A549 (cell line): ENCODE results near the gene FAM193A. TPM values are rescaled to one million over a fixed set of nuclear protein-coding genes. Genes with fewer than 3 reads are reported as not detected.

Experiments
- ATAC-seq, 2 experiments: fragments of 200-7000 bp in 1 of 2; fragments of >200 bp in 1 of 2; cut with Nextera tagmentation in 1 of 2; cut with Tn5 transposase in 1 of 2; 3 replicates each; pipeline versions ENCODE4 v1.8.0 to v1.9.1; 2018 to 2020; ENCODE audit warnings: mild to moderate bottlenecking in 1 of 2, moderate library complexity in 1 of 2
- CTCF ChIA-PET: fragments of 300-600 bp; sonication (Branson Sonifier 250); formaldehyde crosslinking; extraction: SDS; loops from one replicate; lab custom pipeline; 2021; ENCODE audit warnings: antibody characterized with exemption, inconsistent platforms; lab: Yijun Ruan, JAX
- POLR2A ChIA-PET: fragments of 350-600 bp; formaldehyde crosslinking; extraction: SDS; loops from one replicate; lab custom pipeline; 2021; ENCODE audit warnings: antibody characterized with exemption, inconsistent platforms; lab: Yijun Ruan, JAX
- DNase-seq, 2 experiments: peaks; one replicate each; pipeline versions ENCODE4 v3.0.0 to v3.0.0-alpha.2; 2011 to 2016; ENCODE audit warnings: low read depth in 1 of 2, low spot score in 1 of 2
- FAIRE-seq: peaks from 2 replicates; lab custom pipeline; 2011; peaks lifted over from hg19 to GRCh38; lab: Jason Lieb, UNC
- H3K27ac ChIP-seq, 2 experiments: fragments of >200 bp; sonication (Bioruptor Twin); formaldehyde crosslinking; 3 replicates each; pipeline ENCODE4 v1.5.1; 2016 to 2017
- H3K4me1 ChIP-seq: fragments of >200 bp; sonication (Bioruptor Twin); formaldehyde crosslinking; 3 replicates; pipeline ENCODE4 v1.6.1; 2016
- H3K4me2 ChIP-seq: fragments of >200 bp; sonication (Bioruptor Twin); formaldehyde crosslinking; 3 replicates; pipeline ENCODE4 v1.6.1; 2016
- H3K4me3 ChIP-seq: fragments of >200 bp; sonication (Bioruptor Twin); formaldehyde crosslinking; 3 replicates; pipeline ENCODE4 v1.5.1; 2016
- H3K9me3 ChIP-seq: fragments of >200 bp; sonication (Bioruptor Twin); formaldehyde crosslinking; 3 replicates; pipeline ENCODE4 v1.6.1; 2016
- CBX8 ChIP-seq: fragments of 200-600 bp; sonication (generic); IDR thresholded peaks from 2 replicates; pipeline ENCODE4 v1.6.1; 2016
- CEBPB ChIP-seq, 2 experiments: fragments of >200 bp in 1 of 2; sonication (Bioruptor Twin) in 1 of 2; formaldehyde crosslinking in 1 of 2; IDR thresholded peaks; 2 replicates each; pipeline ENCODE4 v1.6.1; 2012 to 2016
- CHD4 ChIP-seq: fragments of 200-600 bp; sonication (generic); IDR thresholded peaks from 2 replicates; pipeline ENCODE4 v1.6.1; 2016; ENCODE audit warnings: antibody characterized with exemption, mild to moderate bottlenecking, borderline replicate concordance
- EHF ChIP-seq: fragments of 250-450 bp; sonication (Bioruptor Pico); IDR thresholded peaks from 2 replicates; pipeline ENCODE4 v1.5.0; 2020; ENCODE audit warnings: mild to moderate bottlenecking
- EP300 ChIP-seq, 2 experiments: fragments of >200 bp; sonication (Bioruptor Twin); formaldehyde crosslinking; IDR thresholded peaks; 2 replicates in 1 of 2; 3 replicates in 1 of 2; pipeline ENCODE4 v1.6.1; 2016 to 2017
- ESRRA ChIP-seq: fragments of 150-350 bp; IDR thresholded peaks from 2 replicates; pipeline ENCODE4 v1.6.1; 2014; ENCODE audit warnings: mild to moderate bottlenecking, low read length, borderline replicate concordance
- FOSB ChIP-seq: fragments of 250-450 bp; sonication (Bioruptor Pico); IDR thresholded peaks from 2 replicates; pipeline ENCODE4 v1.5.0; 2020; ENCODE audit warnings: mild to moderate bottlenecking, moderate library complexity
- FOSL2 ChIP-seq, 2 experiments: fragments of 450-650 bp in 1 of 2; fragments of >200 bp in 1 of 2; sonication (Bioruptor Twin) in 1 of 2; formaldehyde crosslinking; IDR thresholded peaks; 2 replicates each; pipeline versions ENCODE4 v1.5.0 to v1.6.1; 2016 to 2020; ENCODE audit warnings: mild to moderate bottlenecking in 1 of 2, moderate library complexity in 1 of 2
- FOXS1 ChIP-seq: fragments of 250-450 bp; sonication (Bioruptor Pico); IDR thresholded peaks from 2 replicates; pipeline ENCODE4 v1.5.0; 2020; ENCODE audit warnings: mild to moderate bottlenecking, moderate library complexity
- HEYL ChIP-seq: fragments of 250-450 bp; sonication (Bioruptor Pico); IDR thresholded peaks from 2 replicates; pipeline ENCODE4 v1.8.0; 2021; ENCODE audit warnings: mild to moderate bottlenecking, moderate library complexity
- HOXA7 ChIP-seq: fragments of 250-450 bp; sonication (Bioruptor Pico); IDR thresholded peaks from 2 replicates; pipeline ENCODE4 v1.5.0; 2020; ENCODE audit warnings: mild to moderate bottlenecking, moderate library complexity
- HOXB5 ChIP-seq: fragments of 250-450 bp; sonication (Bioruptor Pico); IDR thresholded peaks from 2 replicates; pipeline ENCODE4 v1.5.0; 2020; ENCODE audit warnings: mild to moderate bottlenecking, moderate library complexity
- MAFK ChIP-seq: fragments of 450-650 bp; IDR thresholded peaks from 2 replicates; pipeline ENCODE4 v1.6.1; 2014; ENCODE audit not compliant: partially characterized antibody
- NPAS2 ChIP-seq: fragments of 250-450 bp; sonication (Bioruptor Pico); IDR thresholded peaks from 2 replicates; pipeline ENCODE4 v1.8.0; 2022; ENCODE audit warnings: mild to moderate bottlenecking, moderate library complexity, borderline replicate concordance
- POLR2A ChIP-seq: IDR thresholded peaks from 2 replicates; pipeline ENCODE4 v1.6.1; 2012; ENCODE audit warnings: mild to moderate bottlenecking, low read length
- RAD21 ChIP-seq, 2 experiments: fragments of >200 bp in 1 of 2; sonication (Bioruptor Twin) in 1 of 2; formaldehyde crosslinking in 1 of 2; IDR thresholded peaks in 1 of 2; conservative IDR thresholded peaks in 1 of 2; 2 replicates in 1 of 2; 3 replicates in 1 of 2; pipeline ENCODE4 v1.6.1; 2012 to 2018; ENCODE audit warnings: inconsistent platforms in 1 of 2
- RARB ChIP-seq: fragments of 250-450 bp; sonication (Bioruptor Pico); IDR thresholded peaks from 2 replicates; pipeline ENCODE4 v1.8.0; 2021; ENCODE audit warnings: mild to moderate bottlenecking, moderate library complexity
- RCOR1 ChIP-seq: fragments of 150-350 bp; IDR thresholded peaks from 2 replicates; pipeline ENCODE4 v1.6.1; 2014; ENCODE audit warnings: antibody characterized with exemption, low read length, low read depth
- RFX5 ChIP-seq: fragments of 450-650 bp; IDR thresholded peaks from 2 replicates; pipeline ENCODE4 v1.7.1; 2014; ENCODE audit warnings: antibody characterized with exemption, mild to moderate bottlenecking, moderate library complexity
- SMC3 ChIP-seq: fragments of >200 bp; sonication (Bioruptor Twin); formaldehyde crosslinking; IDR thresholded peaks from 3 replicates; pipeline ENCODE4 v1.6.1; 2018; ENCODE audit warnings: inconsistent platforms
- TFCP2L1 ChIP-seq: fragments of 250-450 bp; sonication (Bioruptor Pico); IDR thresholded peaks from 2 replicates; pipeline ENCODE4 v1.5.0; 2021; ENCODE audit warnings: mild to moderate bottlenecking
- TP53 ChIP-seq: fragments of 250-450 bp; sonication (Bioruptor Pico); IDR thresholded peaks from 2 replicates; pipeline ENCODE4 v1.5.0; 2021; ENCODE audit warnings: mild to moderate bottlenecking, moderate library complexity
- WGBS: methylation state at CpG from one replicate; pipeline ENCODE4 v1.1.6; 2017; ENCODE audit errors: missing lambda C conversion rate; 5-methylcytosine and 5-hydroxymethylcytosine counted together
- polyA plus RNA-seq, 4 experiments: library from polyadenylated mRNA; depleted of rRNA in 3 of 4; stranded (reverse); fragments of >200 nt; fragmentation: RNase III in 1 of 4; extraction: RNeasy Plus Mini Kit Qiagen cat#74134 plus additional on column Dnase treatment in 1 of 4; gene quantifications; 2 replicates in 3 of 4; 3 replicates in 1 of 4; pipeline ENCODE4 v1.2.3, GENCODE V29; 2011 to 2017
- TF ChIP-seq, protein P1 (sequence below): fragments of >200 bp; sonication (Bioruptor Twin); formaldehyde crosslinking; IDR thresholded peaks from 2 replicates; pipeline ENCODE4 v1.6.1; 2016
- TF ChIP-seq, protein P2 (sequence below): fragments of >200 bp; sonication (Bioruptor Twin); formaldehyde crosslinking; IDR thresholded peaks from 3 replicates; pipeline ENCODE4 v1.6.1; 2016
- TF ChIP-seq, protein P3 (sequence below): IDR thresholded peaks from 2 replicates; pipeline ENCODE4 v1.6.1; 2012
- TF ChIP-seq, protein P4 (sequence below): fragments of 450-650 bp; IDR thresholded peaks from 2 replicates; pipeline ENCODE4 v1.6.1; 2014; ENCODE audit warnings: antibody characterized with exemption

The FAM193A gene
- polyA plus RNA-seq, 2 of the 4 experiments (the other 2 are of a cell fraction) = 4.5 to 6.7 TPM

DNA sequence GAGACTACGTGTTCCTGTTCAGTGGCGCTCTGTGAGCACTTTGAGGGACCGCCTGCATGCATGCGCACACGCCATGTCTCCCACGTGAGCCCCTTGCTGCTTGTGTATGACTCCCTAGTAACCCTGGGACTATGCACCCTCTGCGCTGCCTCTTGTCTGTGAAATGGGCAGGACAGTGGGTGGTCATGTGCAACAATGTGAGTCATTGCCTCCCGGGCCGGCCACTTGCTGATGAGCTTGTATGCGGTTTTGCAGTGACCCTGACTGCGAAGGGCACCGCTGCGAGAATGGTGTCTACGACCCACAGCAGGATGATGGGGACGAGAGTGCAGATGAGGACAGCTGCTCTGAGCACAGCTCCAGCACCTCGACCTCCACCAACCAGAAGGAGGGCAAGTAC is 158.2 kb downstream of the FAM193A start:
- WGBS = 86% methylated on average over 16 of the region's 16 CpGs
- no peak for FAIRE-seq
- H3K4me2 ChIP-seq = no peak overlapping the region
- TF ChIP-seq CHD4 (no peak), ESRRA (no peak), RFX5 (no peak), EHF (CRISPR knock-in tag) (no peak), FOSB (no peak), TFCP2L1 (CRISPR knock-in tag) (no peak), RAD21 (conservative IDR thresholded peaks at IDR 0.05 in 1 of 2, IDR thresholded peaks at IDR 0.05 in 1 of 2) (no peak), FOXS1 (no peak), NPAS2 (CRISPR knock-in tag) (no peak), HOXA7 (no peak)
- TF ChIP-seq, all 56 proteins: peak for 0
- ChIA-PET CTCF (no interaction called here), POLR2A (no interaction called here)
- H3K9me3 ChIP-seq = no peaks in the 10 kb centered on the region
- ATAC-seq (no peak), DNase-seq (no peak)
- no peak overlapping the region for H3K27ac ChIP-seq
- H3K4me1 ChIP-seq = no peaks in the 10 kb centered on the region
- H3K4me3 ChIP-seq = no peak overlapping the region

DNA sequence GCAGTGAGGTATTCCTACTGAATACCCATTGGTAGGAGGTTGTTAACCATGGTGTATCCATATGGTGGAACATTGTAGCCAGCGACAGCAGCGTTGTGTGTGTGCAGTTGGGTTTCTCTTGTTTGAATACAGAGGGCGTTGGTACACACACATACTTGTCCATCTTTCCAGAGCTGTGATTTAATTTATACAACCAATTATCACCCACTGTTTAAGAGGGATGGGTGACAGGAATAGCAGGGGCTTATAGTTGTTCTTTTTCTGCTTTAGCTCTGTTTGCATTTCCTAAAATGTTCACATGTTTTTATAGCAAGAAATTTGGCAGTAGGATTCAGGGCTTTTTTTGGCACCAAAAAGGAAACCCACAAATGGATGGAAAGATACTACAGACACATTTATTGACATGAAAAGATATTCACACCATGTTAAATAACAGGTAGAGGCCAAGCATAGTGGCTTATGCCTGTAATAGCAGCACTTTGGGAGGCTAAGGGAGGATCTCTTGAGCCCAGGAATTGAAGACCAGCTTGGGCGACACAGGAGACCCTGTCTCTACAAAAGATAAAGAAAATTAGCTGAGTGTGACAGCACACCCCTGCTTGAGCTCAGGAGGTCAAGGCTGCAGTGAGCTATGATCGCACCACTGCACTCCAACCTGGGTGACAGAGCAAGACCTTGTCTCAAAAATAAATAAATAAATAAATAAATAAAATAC is 159.1 kb downstream of the FAM193A start:
- TF ChIP-seq TFCP2L1 (CRISPR knock-in tag) (no peak), EP300 (IDR thresholded peaks at IDR 0.05) (no peak), CHD4 (no peak), HEYL (CRISPR knock-in tag) (no peak)
- TF ChIP-seq, protein P1, sequence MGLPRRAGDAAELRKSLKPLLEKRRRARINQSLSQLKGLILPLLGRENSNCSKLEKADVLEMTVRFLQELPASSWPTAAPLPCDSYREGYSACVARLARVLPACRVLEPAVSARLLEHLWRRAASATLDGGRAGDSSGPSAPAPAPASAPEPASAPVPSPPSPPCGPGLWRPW = no peak
- TF ChIP-seq, all 56 proteins: peak for 0
- WGBS = 91% methylated on average over 5 of the region's 5 CpGs
- no peaks in the 10 kb centered on the region for H3K9me3 ChIP-seq
- ChIA-PET POLR2A (no interaction called here), CTCF (no interaction called here)
- H3K27ac ChIP-seq = no peak overlapping the region
- no peak for DNase-seq
- no peak overlapping the region for H3K4me3 ChIP-seq
- FAIRE-seq = no peak
- no peaks in the 10 kb centered on the region for H3K4me1 ChIP-seq
- ATAC-seq = no peak
- H3K4me2 ChIP-seq = no peak overlapping the region

DNA sequence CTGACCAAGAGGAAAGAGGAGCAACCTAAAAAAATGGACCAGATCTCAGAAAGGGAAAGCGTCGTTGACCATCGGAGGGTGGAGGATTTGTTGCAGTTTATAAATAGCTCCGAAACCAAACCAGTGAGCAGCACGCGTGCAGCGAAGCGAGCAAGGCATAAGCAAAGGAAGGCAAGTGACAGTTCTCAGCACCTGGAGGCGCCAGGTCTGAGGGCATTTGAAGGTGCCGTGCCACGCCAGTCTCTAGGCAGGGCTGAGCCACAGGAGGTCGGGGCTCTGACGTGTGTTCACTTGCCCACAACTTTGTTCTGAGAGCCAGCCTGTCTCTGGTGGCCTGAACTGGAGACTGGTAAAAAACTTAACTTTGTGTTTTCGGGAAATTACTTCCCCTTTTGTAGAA is 160.0 kb downstream of the FAM193A start:
- DNase-seq (no peak), ATAC-seq (no peak), FAIRE-seq (no peak)
- ChIA-PET CTCF (no interaction called here), POLR2A (no interaction called here)
- WGBS = 95% methylated on average over 14 of the region's 14 CpGs
- TF ChIP-seq RCOR1 (no peak), CBX8 (no peak), RARB (CRISPR knock-in tag) (no peak), EP300 (IDR thresholded peaks at IDR 0.05) (no peak), CHD4 (no peak), ESRRA (no peak), HOXB5 (CRISPR knock-in tag) (no peak), RAD21 (conservative IDR thresholded peaks at IDR 0.05 in 1 of 2, IDR thresholded peaks at IDR 0.05 in 1 of 2) (no peak), POLR2A (no peak), MAFK (no peak), FOSL2 (IDR thresholded peaks at IDR 0.05) (no peak), FOSL2 (CRISPR knock-in tag; IDR thresholded peaks at IDR 0.05) (no peak), HOXA7 (no peak), CEBPB (IDR thresholded peaks at IDR 0.05) (no peak), TP53 (CRISPR knock-in tag) (no peak), SMC3 (no peak)
- TF ChIP-seq, protein P2, sequence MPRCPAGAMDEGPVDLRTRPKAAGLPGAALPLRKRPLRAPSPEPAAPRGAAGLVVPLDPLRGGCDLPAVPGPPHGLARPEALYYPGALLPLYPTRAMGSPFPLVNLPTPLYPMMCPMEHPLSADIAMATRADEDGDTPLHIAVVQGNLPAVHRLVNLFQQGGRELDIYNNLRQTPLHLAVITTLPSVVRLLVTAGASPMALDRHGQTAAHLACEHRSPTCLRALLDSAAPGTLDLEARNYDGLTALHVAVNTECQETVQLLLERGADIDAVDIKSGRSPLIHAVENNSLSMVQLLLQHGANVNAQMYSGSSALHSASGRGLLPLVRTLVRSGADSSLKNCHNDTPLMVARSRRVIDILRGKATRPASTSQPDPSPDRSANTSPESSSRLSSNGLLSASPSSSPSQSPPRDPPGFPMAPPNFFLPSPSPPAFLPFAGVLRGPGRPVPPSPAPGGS = no peak
- TF ChIP-seq, protein P1 = no peak
- TF ChIP-seq, protein P3, sequence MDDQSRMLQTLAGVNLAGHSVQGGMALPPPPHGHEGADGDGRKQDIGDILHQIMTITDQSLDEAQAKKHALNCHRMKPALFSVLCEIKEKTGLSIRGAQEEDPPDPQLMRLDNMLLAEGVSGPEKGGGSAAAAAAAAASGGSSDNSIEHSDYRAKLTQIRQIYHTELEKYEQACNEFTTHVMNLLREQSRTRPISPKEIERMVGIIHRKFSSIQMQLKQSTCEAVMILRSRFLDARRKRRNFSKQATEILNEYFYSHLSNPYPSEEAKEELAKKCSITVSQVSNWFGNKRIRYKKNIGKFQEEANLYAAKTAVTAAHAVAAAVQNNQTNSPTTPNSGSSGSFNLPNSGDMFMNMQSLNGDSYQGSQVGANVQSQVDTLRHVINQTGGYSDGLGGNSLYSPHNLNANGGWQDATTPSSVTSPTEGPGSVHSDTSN = no peak
- TF ChIP-seq, protein P4, sequence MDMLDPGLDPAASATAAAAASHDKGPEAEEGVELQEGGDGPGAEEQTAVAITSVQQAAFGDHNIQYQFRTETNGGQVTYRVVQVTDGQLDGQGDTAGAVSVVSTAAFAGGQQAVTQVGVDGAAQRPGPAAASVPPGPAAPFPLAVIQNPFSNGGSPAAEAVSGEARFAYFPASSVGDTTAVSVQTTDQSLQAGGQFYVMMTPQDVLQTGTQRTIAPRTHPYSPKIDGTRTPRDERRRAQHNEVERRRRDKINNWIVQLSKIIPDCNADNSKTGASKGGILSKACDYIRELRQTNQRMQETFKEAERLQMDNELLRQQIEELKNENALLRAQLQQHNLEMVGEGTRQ = no peak
- Histone ChIP-seq H3K4me2 (no peak overlapping the region), H3K4me3 (no peak overlapping the region), H3K4me1 (no peaks in the 10 kb centered on the region), H3K9me3 (no peaks in the 10 kb centered on the region), H3K27ac (no peak overlapping the region)
